SK-N-SH (cell line): Measurements from ENCODE around the gene DCST1. TPM values are rescaled to one million over a fixed set of nuclear protein-coding genes. Genes with fewer than 3 reads are reported as not detected.

ENCODE experiments used
- CTCF ChIA-PET: fragments of 300-600, 350-600 bp; formaldehyde crosslinking; extraction: SDS; loops from one replicate; lab custom pipeline; 2021; lab: Yijun Ruan, JAX
- POLR2A ChIA-PET: fragments of 350-600 bp; sonication (Branson Sonifier 250); formaldehyde crosslinking; extraction: SDS; loops from one replicate; lab custom pipeline; 2020; ENCODE audit warnings: antibody characterized with exemption, inconsistent platforms; lab: Yijun Ruan, JAX
- DNase-seq: peaks from one replicate; pipeline ENCODE4 v3.0.0; 2012
- H2AFZ ChIP-seq: fragments of 200-600 bp; sonication (generic); 2 replicates; pipeline ENCODE4 v1.8.1; 2016; ENCODE audit warnings: antibody characterized with exemption, mild to moderate bottlenecking, low read depth
- H3F3A ChIP-seq: fragments of 200-600 bp; sonication (generic); replicated peaks from 2 replicates; pipeline ENCODE3; 2016; ENCODE audit warnings: antibody characterized with exemption, mild to moderate bottlenecking; ENCODE audit not compliant: insufficient read depth
- H3K27ac ChIP-seq, 2 experiments: fragments of 200-500 bp in 1 of 2; fragments of 200-600 bp in 1 of 2; sonication (Bioruptor generic) in 1 of 2; sonication (generic), shearing (Covaris generic) in 1 of 2; 2 replicates each; pipeline versions ENCODE4 v1.5.1 to v1.6.1; 2014 to 2016; ENCODE audit warnings: low read depth in 2 of 2, inconsistent platforms in 1 of 2, low read length in 1 of 2, mild to moderate bottlenecking in 1 of 2, mixed read lengths in 1 of 2
- H3K27me3 ChIP-seq: fragments of 200-600 bp; sonication (generic), shearing (Covaris generic); 2 replicates; pipeline ENCODE4 v1.6.1; 2016; ENCODE audit warnings: mixed run types; ENCODE audit not compliant: insufficient read depth
- H3K36me3 ChIP-seq, 2 experiments: fragments of 200-500 bp in 1 of 2; fragments of 200-600 bp in 1 of 2; sonication (Bioruptor generic) in 1 of 2; sonication (generic) in 1 of 2; replicated peaks in 1 of 2; 2 replicates each; pipeline versions ENCODE3 to v1.5.1; 2014 to 2016; ENCODE audit warnings: low read length in 1 of 2, mild to moderate bottlenecking in 1 of 2; ENCODE audit not compliant: insufficient read depth in 2 of 2, control insufficient read depth in 1 of 2
- H3K4me1 ChIP-seq, 2 experiments: fragments of 200-500 bp in 1 of 2; fragments of 200-600 bp in 1 of 2; sonication (Bioruptor generic) in 1 of 2; sonication (generic), shearing (Covaris generic) in 1 of 2; 2 replicates each; pipeline versions ENCODE4 v1.5.1 to v1.6.1; 2014 to 2016; ENCODE audit warnings: low read depth in 1 of 2, low read length in 1 of 2, mixed run types in 1 of 2; ENCODE audit not compliant: insufficient read depth in 2 of 2, control insufficient read depth in 1 of 2
- H3K4me2 ChIP-seq: fragments of 200-600 bp; sonication (generic), shearing (Covaris generic); 2 replicates; pipeline ENCODE4 v1.6.1; 2017; ENCODE audit warnings: mixed run types
- H3K4me3 ChIP-seq, 2 experiments: fragments of 200-500 bp in 1 of 2; fragments of 200-600 bp in 1 of 2; sonication (Bioruptor generic) in 1 of 2; sonication (generic), shearing (Covaris generic) in 1 of 2; 2 replicates each; pipeline versions ENCODE4 v1.5.1 to v1.8.1; 2014 to 2016; ENCODE audit warnings: low read depth in 2 of 2, inconsistent platforms in 1 of 2, low read length in 1 of 2, mild to moderate bottlenecking in 1 of 2, mixed read lengths in 1 of 2, moderate library complexity in 1 of 2
- H3K79me2 ChIP-seq: fragments of 200-600 bp; sonication (generic); 2 replicates; pipeline ENCODE4 v1.8.1; 2017; ENCODE audit warnings: mild to moderate bottlenecking; ENCODE audit not compliant: insufficient read depth
- H3K9ac ChIP-seq: fragments of 200-600 bp; sonication (generic); 2 replicates; pipeline ENCODE4 v1.6.1; 2017; ENCODE audit warnings: mixed run types
- H3K9me2 ChIP-seq: fragments of 200-600 bp; sonication (generic); 2 replicates; pipeline ENCODE4 v1.6.1; 2017; ENCODE audit warnings: mixed run types
- H3K9me3 ChIP-seq: fragments of 200-600 bp; sonication (generic); 2 replicates; pipeline ENCODE4 v1.6.1; 2017; ENCODE audit warnings: mixed run types, mild to moderate bottlenecking, moderate library complexity
- H4K20me1 ChIP-seq: fragments of 200-600 bp; sonication (generic); 2 replicates; pipeline ENCODE4 v1.6.1; 2017; ENCODE audit warnings: mild to moderate bottlenecking, mixed run types; ENCODE audit not compliant: insufficient read depth
- FOXJ3 ChIP-seq: sonication (generic); formaldehyde crosslinking; IDR thresholded peaks from 2 replicates; pipeline ENCODE4 v1.5.1; 2020; ENCODE audit warnings: mild to moderate bottlenecking, missing genetic modification reagents
- JUND ChIP-seq: IDR thresholded peaks from 2 replicates; pipeline ENCODE4 v1.4.0; 2012
- NFIC ChIP-seq: IDR thresholded peaks from 2 replicates; pipeline ENCODE4 v1.4.0; 2012; ENCODE audit warnings: borderline replicate concordance
- PBX3 ChIP-seq: IDR thresholded peaks from 2 replicates; pipeline ENCODE4; 2012
- RCOR1 ChIP-seq: fragments of 150-350 bp; IDR thresholded peaks from 2 replicates; pipeline ENCODE4 v1.6.1; 2017; ENCODE audit warnings: antibody characterized with exemption, low read length
- RXRA ChIP-seq: IDR thresholded peaks from 2 replicates; pipeline ENCODE4 v1.4.0; 2012; ENCODE audit warnings: low read depth, mild to moderate bottlenecking, borderline replicate concordance
- SIN3A ChIP-seq: IDR thresholded peaks from 2 replicates; pipeline ENCODE4 v1.6.1; 2012; ENCODE audit warnings: low read depth, mild to moderate bottlenecking, low read length, moderate library complexity, borderline replicate concordance
- TAF1 ChIP-seq: IDR thresholded peaks from 2 replicates; pipeline ENCODE4 v1.6.1; 2012; ENCODE audit warnings: low read depth, mild to moderate bottlenecking, low read length, moderate library complexity, borderline replicate concordance
- TEAD4 ChIP-seq: IDR thresholded peaks from 2 replicates; pipeline ENCODE4 v1.4.0; 2012; ENCODE audit warnings: mild to moderate bottlenecking, borderline replicate concordance; ENCODE audit not compliant: insufficient read depth
- USF2 ChIP-seq: fragments of 150-350 bp; IDR thresholded peaks from 2 replicates; pipeline ENCODE4 v1.6.1; 2017; ENCODE audit warnings: antibody characterized with exemption, low read length, low read depth, borderline replicate concordance
- ZBTB33 ChIP-seq: IDR thresholded peaks from 2 replicates; pipeline ENCODE4 v1.4.0; 2012; ENCODE audit warnings: low read depth, borderline replicate concordance
- WGBS: methylation state at CpG from one replicate; pipeline ENCODE4 v1.1.6; 2017; ENCODE audit warnings: low lambda C conversion rate; 5-methylcytosine and 5-hydroxymethylcytosine counted together
- polyA plus RNA-seq, 3 experiments: library from polyadenylated mRNA; depleted of rRNA; stranded (reverse); fragments of >200 nt; gene quantifications; 2 replicates each; pipeline ENCODE4 v1.2.3, GENCODE V29; 2012

The DCST1 gene
- polyA plus RNA-seq, 1 of the 3 experiments (the other 2 are of a cell fraction) = not detected

GRCh38 chr1:155048449-155049334 is 15.1 kb downstream of the DCST1 start (continued):
- TF ChIP-seq TEAD4 = no peak
- no peak for TF ChIP-seq RCOR1
- TF ChIP-seq NFIC = no peak
- TF ChIP-seq USF2 = no peak
- no peak for TF ChIP-seq FOXJ3 (CRISPR knock-in tag)
- no peak for TF ChIP-seq ZBTB33
- TF ChIP-seq RXRA = no peak

DNA sequence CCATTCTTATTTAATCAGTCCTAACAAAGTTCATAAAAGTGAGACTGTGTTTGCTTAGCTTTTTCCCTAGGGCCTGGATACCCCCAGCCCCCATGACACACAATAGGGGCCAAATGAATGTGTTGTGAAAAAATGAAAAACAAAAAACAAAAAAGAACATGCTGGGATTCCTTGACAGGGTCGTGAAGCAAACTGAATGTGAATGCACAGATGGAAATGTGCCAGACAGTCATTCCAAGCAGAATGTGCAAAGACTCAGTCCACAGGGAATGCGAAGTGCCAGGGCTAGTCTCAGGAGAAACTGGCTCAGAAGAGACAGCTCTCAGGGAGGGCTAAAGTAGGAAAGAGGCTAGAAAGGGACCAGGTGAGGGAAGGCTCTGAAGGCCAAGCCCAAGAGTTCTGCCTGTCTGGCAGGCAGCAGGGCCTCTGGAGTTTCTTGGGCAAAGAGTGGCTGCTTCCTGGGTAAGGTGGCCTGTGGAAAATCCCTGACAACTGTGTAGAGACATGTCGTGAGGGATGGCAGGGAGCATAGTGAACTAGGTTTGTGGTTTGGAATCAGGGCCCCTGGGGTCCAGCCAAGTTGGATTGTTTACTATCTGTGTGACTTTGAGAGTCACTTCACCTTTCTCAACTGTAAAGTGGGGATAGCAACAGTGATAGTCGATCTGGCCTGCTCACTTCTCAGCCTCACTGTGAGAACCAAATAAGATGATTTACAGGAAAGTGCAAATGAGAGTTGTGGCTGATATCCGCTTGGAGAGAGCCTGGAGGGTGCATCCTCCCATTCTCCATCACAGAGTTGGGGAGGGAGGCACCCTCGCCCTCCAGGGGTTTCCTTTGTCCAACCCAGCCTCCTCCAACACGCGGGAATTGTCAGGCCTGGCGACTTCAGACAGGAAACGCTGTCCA is 16.3 kb downstream of the DCST1 start:
- Histone ChIP-seq H3K79me2 (peaks cover 8% of the 10 kb centered on the region; the same call in 1 of the 2 replicates), H2AFZ (no peak overlapping the region), H3K4me2 (peak overlapping the region; percentile 97), H3K9me2 (no peaks in the 10 kb centered on the region), H3K9ac (peak overlapping the region; percentile 45; the same call in 1 of the 2 replicates), H4K20me1 (no peaks in the 10 kb centered on the region), H3K9me3 (no peaks in the 10 kb centered on the region), H3K27ac (peak overlapping the region; percentile 61 to 92), H3K36me3 (peaks cover 0 to 9% of the 10 kb centered on the region in 2 experiments), H3F3A (peaks cover 13% of the 10 kb centered on the region), H3K4me3 (peak overlapping the region; percentile 84 to 98), H3K4me1 (peaks cover 14 to 45% of the 10 kb centered on the region in 2 experiments), H3K27me3 (no peaks in the 10 kb centered on the region)
- no peak for DNase-seq
- WGBS = 30% methylated on average over 9 of the region's 10 CpGs
- ChIA-PET POLR2A (interaction anchor here (1.3 kb wide), 1 partner anchor 123 kb away, joined by 3 read pairs; the partner anchor contains the start of gene KRTCAP2), CTCF (interaction anchor here (0.8 to 26.0 kb wide), 23 partner anchors 8 to 143 kb away, joined by 3 to 573 read pairs (median 6); partner anchors contain the start of genes EFNA3, EFNA4, FLAD1 and KRTCAP2)
- TF ChIP-seq SIN3A (no peak), JUND (no peak), TAF1 (no peak), PBX3 (peak; percentile 23; the same call in 1 of the 2 replicates), NFIC (0 out of 2 replicates have a peak, but pooled peaks have one; percentile 30)
